Endothelial cell (in vitro differentiated cells): ENCODE results near the gene HLA-DQA2. TPM values are rescaled to one million over a fixed set of nuclear protein-coding genes. Genes with fewer than 3 reads are reported as not detected.

Experiments used
- DNase-seq: peaks from one replicate; pipeline ENCODE4 v3.0.0; 2021; ENCODE audit warnings: low spot score
- H3K27ac Mint-ChIP-seq: one replicate; pipeline ENCODE4 v1.8.0; 2021; ENCODE audit warnings: mixed read lengths, inconsistent platforms; ENCODE audit not compliant: unreplicated experiment
- H3K27me3 Mint-ChIP-seq: one replicate; pipeline ENCODE4 v1.8.0; 2021; ENCODE audit warnings: mild to moderate bottlenecking, moderate library complexity, mixed read lengths, inconsistent platforms; ENCODE audit not compliant: unreplicated experiment
- H3K36me3 Mint-ChIP-seq: one replicate; pipeline ENCODE4 v1.8.0; 2021; ENCODE audit warnings: mild to moderate bottlenecking, low read depth, mixed read lengths, inconsistent platforms; ENCODE audit not compliant: unreplicated experiment
- H3K4me1 Mint-ChIP-seq: one replicate; pipeline ENCODE4 v1.8.0; 2021; ENCODE audit warnings: mild to moderate bottlenecking, mixed read lengths, inconsistent platforms; ENCODE audit not compliant: unreplicated experiment
- H3K4me3 Mint-ChIP-seq: one replicate; pipeline ENCODE4 v1.8.0; 2021; ENCODE audit warnings: mild to moderate bottlenecking, mixed read lengths, inconsistent platforms; ENCODE audit not compliant: unreplicated experiment
- H3K9me3 Mint-ChIP-seq: one replicate; pipeline ENCODE4 v1.8.0; 2021; ENCODE audit warnings: mixed read lengths, inconsistent platforms; ENCODE audit not compliant: unreplicated experiment
- microRNA-seq: library from miRNA; unstranded; fragments of <30 nt; microRNA quantifications from one replicate; pipeline ENCODE4, GENCODE V29; 2020; ENCODE audit not compliant: unreplicated experiment
- total RNA-seq: library from RNA; stranded (reverse); fragmentation: NEBNext Ultra II Directional; extraction: Animal tissue kit (Norgen Biotek cat#: 25700); gene quantifications from one replicate; pipeline ENCODE4 v1.2.1, GENCODE V29; 2021; ENCODE audit not compliant: unreplicated experiment
- TF ChIP-seq, protein P1 (sequence below): fragments of 200-600 bp; sonication (generic); IDR thresholded peaks from one replicate; pipeline ENCODE4 v1.5.0; 2021; ENCODE audit warnings: antibody characterized with exemption; ENCODE audit not compliant: unreplicated experiment

Gene HLA-DQA2
- total RNA-seq, 1 donor from 2014 or later: not detected

DNA sequence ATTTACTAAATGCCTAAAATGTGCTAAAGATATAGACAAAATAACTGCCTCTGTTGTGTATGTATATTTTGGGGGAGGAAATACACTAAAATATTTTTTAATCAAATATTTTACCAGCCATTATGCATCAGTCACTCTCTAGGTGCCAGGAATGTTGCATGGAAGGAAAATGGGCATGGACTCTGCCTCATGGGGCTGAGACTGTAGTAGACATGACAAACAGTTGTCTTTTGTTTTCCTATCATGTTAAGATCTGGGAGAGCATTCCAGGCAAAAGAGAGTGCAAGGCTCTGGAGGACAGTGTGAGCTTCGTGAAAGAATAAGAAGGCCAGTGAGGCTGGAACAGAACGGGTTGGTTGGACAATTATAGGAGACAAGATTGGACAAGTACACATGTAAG lies 49.1 kb downstream of the HLA-DQA2 start:
- no peak for DNase-seq
- Mint-ChIP-seq H3K4me1 (peaks cover 4% of the 10 kb centered on the region), H3K36me3 (no peaks in the 10 kb centered on the region), H3K4me3 (no peak overlapping the region), H3K27me3 (peaks cover 2% of the 10 kb centered on the region), H3K9me3 (no peaks in the 10 kb centered on the region), H3K27ac (no peak overlapping the region)
- TF ChIP-seq, protein P1, sequence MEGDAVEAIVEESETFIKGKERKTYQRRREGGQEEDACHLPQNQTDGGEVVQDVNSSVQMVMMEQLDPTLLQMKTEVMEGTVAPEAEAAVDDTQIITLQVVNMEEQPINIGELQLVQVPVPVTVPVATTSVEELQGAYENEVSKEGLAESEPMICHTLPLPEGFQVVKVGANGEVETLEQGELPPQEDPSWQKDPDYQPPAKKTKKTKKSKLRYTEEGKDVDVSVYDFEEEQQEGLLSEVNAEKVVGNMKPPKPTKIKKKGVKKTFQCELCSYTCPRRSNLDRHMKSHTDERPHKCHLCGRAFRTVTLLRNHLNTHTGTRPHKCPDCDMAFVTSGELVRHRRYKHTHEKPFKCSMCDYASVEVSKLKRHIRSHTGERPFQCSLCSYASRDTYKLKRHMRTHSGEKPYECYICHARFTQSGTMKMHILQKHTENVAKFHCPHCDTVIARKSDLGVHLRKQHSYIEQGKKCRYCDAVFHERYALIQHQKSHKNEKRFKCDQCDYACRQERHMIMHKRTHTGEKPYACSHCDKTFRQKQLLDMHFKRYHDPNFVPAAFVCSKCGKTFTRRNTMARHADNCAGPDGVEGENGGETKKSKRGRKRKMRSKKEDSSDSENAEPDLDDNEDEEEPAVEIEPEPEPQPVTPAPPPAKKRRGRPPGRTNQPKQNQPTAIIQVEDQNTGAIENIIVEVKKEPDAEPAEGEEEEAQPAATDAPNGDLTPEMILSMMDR: no peak

- Mint-ChIP-seq H3K4me3 (no peak overlapping the region), H3K27ac (no peak overlapping the region), H3K36me3 (no peaks in the 10 kb centered on the region), H3K27me3 (no peaks in the 10 kb centered on the region), H3K9me3 (no peaks in the 10 kb centered on the region), H3K4me1 (peaks cover 4% of the 10 kb centered on the region)
- DNase-seq: no peak
- TF ChIP-seq, protein P1: no peak
Measured at GRCh38 chr6:32792901-32793435, 51.8 kb downstream of the HLA-DQA2 start.

DNA sequence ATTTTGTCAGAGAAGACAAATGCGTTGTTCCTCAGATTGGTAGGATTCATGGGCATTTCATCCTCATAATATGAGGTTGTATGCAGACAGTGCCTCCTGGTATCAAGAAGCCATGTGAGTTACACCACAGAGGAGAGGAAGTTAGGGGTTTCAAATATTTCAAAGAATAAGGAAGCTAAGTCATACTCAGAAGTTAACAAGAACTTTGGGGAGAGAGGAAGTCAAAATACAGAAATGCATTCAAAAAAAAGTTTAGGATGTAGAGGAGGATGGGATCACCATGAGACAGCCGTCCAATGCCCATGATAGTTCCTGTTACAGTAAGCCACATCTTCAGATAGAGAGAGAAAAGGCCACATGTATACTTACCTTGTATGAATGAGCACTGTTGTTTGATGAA lies 53.3 kb downstream of the HLA-DQA2 start:
- Mint-ChIP-seq H3K27ac (no peak overlapping the region), H3K27me3 (peaks cover 2% of the 10 kb centered on the region)

More for the DNA sequence above, 53.3 kb downstream of the HLA-DQA2 start:
- Mint-ChIP-seq H3K36me3 (peaks cover 7% of the 10 kb centered on the region), H3K4me3 (no peak overlapping the region), H3K9me3 (peaks cover 5% of the 10 kb centered on the region), H3K4me1 (peaks cover 4% of the 10 kb centered on the region)
- no peak for DNase-seq
- TF ChIP-seq, protein P1: no peak

Small RNA genes within 50 kb of the gene (microRNA-seq; reads per million reads assigned to microRNA genes)
- not detected for gene MIR3135B

Other genes starting within 250 kb of the HLA-DQA2 start
- gene HLA-DRB5, start 211.1 kb upstream of the HLA-DQA2 start, total RNA-seq: 0.82 TPM
- gene HLA-DRB1, start 151.5 kb upstream of the HLA-DQA2 start, total RNA-seq: 5.1 TPM
- not detected for gene HLA-DQA1, start 104.0 kb upstream of the HLA-DQA2 start, total RNA-seq
- gene HLA-DQB1, start 74.7 kb upstream of the HLA-DQA2 start, total RNA-seq: 22.0 TPM
- 0.31 TPM for gene HLA-DQB2, start 22.1 kb downstream of the HLA-DQA2 start, total RNA-seq
- gene HLA-DOB, start 75.6 kb downstream of the HLA-DQA2 start, total RNA-seq: not detected
- 9.2 TPM for gene TAP2, start 97.3 kb downstream of the HLA-DQA2 start, total RNA-seq
- 5.2 TPM for gene PSMB8, start 102.7 kb downstream of the HLA-DQA2 start, total RNA-seq
- gene TAP1, start 112.3 kb downstream of the HLA-DQA2 start, total RNA-seq: 1.6 TPM
- gene PSMB9, start 112.8 kb downstream of the HLA-DQA2 start, total RNA-seq: not detected
- gene HLA-DMB, start 199.6 kb downstream of the HLA-DQA2 start, total RNA-seq: 1.3 TPM
- gene HLA-DMA, start 211.7 kb downstream of the HLA-DQA2 start, total RNA-seq: 13.0 TPM
- gene BRD2, start 227.2 kb downstream of the HLA-DQA2 start, total RNA-seq: 186 TPM